NCI-H526 treated with DMSO at 0.1 percent for 48 hours (cell line): ENCODE data around the gene OGFOD2.
"Not testable (repeated sequence)": the region's sequence is repeated elsewhere in the genome, so short reads cannot be mapped to it uniquely, and the experiment has no call there.

Experiments
- DNase-seq: peaks from one replicate; lab custom pipeline; 2025; lab: John Stamatoyannopoulos, UW

Gene OGFOD2

GRCh38 chr12:123005081-123005626 lies 30.1 kb downstream of the OGFOD2 start:
- no peak for DNase-seq

GRCh38 chr12:123006977-123007376 lies 31.9 kb downstream of the OGFOD2 start:
- no peak for DNase-seq

GRCh38 chr12:123010110-123010509 lies 35.1 kb downstream of the OGFOD2 start:
- DNase-seq = no peak

GRCh38 chr12:123010681-123011080 lies 35.6 kb downstream of the OGFOD2 start:
- no peak for DNase-seq

GRCh38 chr12:123011701-123012100 lies 36.7 kb downstream of the OGFOD2 start:
- DNase-seq = no peak

GRCh38 chr12:123013185-123014095 lies 38.4 kb downstream of the OGFOD2 start:
- no peak for DNase-seq

GRCh38 chr12:123014473-123014872 lies 39.4 kb downstream of the OGFOD2 start:
- DNase-seq = not testable (repeated sequence)

- no peak for DNase-seq
These were observed 42.7 kb downstream of the OGFOD2 start for GRCh38 chr12:123017753-123018152.

GRCh38 chr12:123019841-123020138 lies 44.7 kb downstream of the OGFOD2 start:
- DNase-seq = no peak

- DNase-seq = no peak
These were observed 46.9 kb downstream of the OGFOD2 start for GRCh38 chr12:123021688-123022604.

GRCh38 chr12:123022846-123023245 lies 47.8 kb downstream of the OGFOD2 start:
- DNase-seq = no peak

GRCh38 chr12:123024819-123025391 lies 49.9 kb downstream of the OGFOD2 start:
- DNase-seq = no peak

GRCh38 chr12:123026094-123026853 lies 51.2 kb downstream of the OGFOD2 start:
- DNase-seq = no peak

- no peak for DNase-seq
These were observed 52.8 kb downstream of the OGFOD2 start for GRCh38 chr12:123027726-123028445.

- DNase-seq = no peak
These were observed 53.4 kb downstream of the OGFOD2 start for GRCh38 chr12:123028475-123028874.

GRCh38 chr12:123029550-123029949 lies 54.5 kb downstream of the OGFOD2 start:
- no peak for DNase-seq
